Activated CD8-positive, alpha-beta memory T cell treated with anti-CD3 and anti-CD28 coated beads, Interleukin-2, amount 50 U/mL, for 24 hours (primary cell): ENCODE results near the gene LRP4.
"Not testable (repeated sequence)": the region's sequence is repeated elsewhere in the genome, so short reads cannot be mapped to it uniquely, and the experiment has no call there.

Experiments used
- DNase-seq: peaks from one replicate; pipeline ENCODE4 v3.0.0-alpha.2; 2020; ENCODE audit errors: extremely low read depth

Gene LRP4

GRCh38 chr11:46927928-46928327 is 9.6 kb upstream of the LRP4 start:
- not testable (repeated sequence) for DNase-seq

GRCh38 chr11:46920755-46921154 is 2.4 kb upstream of the LRP4 start:
- no peak for DNase-seq

GRCh38 chr11:46918788-46919513 is 601 bp upstream of the LRP4 start:
- no peak for DNase-seq

- DNase-seq: no peak
Measured at GRCh38 chr11:46917762-46918082, 628 bp downstream of the LRP4 start.

GRCh38 chr11:46917109-46917761 is 1.1 kb downstream of the LRP4 start:
- DNase-seq: no peak

- DNase-seq: no peak
Measured at GRCh38 chr11:46916286-46917108, 1.9 kb downstream of the LRP4 start.

GRCh38 chr11:46914910-46915309 is 3.4 kb downstream of the LRP4 start:
- DNase-seq: no peak

- DNase-seq: no peak
Measured at GRCh38 chr11:46914363-46914762, 4.0 kb downstream of the LRP4 start.

- DNase-seq: no peak
Measured at GRCh38 chr11:46913484-46913883, 4.9 kb downstream of the LRP4 start.

GRCh38 chr11:46912526-46913150 is 5.7 kb downstream of the LRP4 start:
- DNase-seq: no peak

- no peak for DNase-seq
Measured at GRCh38 chr11:46907606-46908005, 10.7 kb downstream of the LRP4 start.

GRCh38 chr11:46906609-46907041 is 11.7 kb downstream of the LRP4 start:
- DNase-seq: no peak

GRCh38 chr11:46905806-46906205 is 12.5 kb downstream of the LRP4 start:
- DNase-seq: no peak

- DNase-seq: no peak
Measured at GRCh38 chr11:46903846-46904245, 14.5 kb downstream of the LRP4 start.

GRCh38 chr11:46902694-46903093 is 15.7 kb downstream of the LRP4 start:
- DNase-seq: no peak

GRCh38 chr11:46901156-46901555 is 17.2 kb downstream of the LRP4 start:
- DNase-seq: no peak

GRCh38 chr11:46900091-46900746 is 18.1 kb downstream of the LRP4 start:
- DNase-seq: no peak

- DNase-seq: no peak
Measured at GRCh38 chr11:46899501-46900025, 18.8 kb downstream of the LRP4 start.

- DNase-seq: no peak
Measured at GRCh38 chr11:46898396-46899095, 19.8 kb downstream of the LRP4 start.

GRCh38 chr11:46896719-46897406 is 21.5 kb downstream of the LRP4 start:
- DNase-seq: no peak
